Measurements from ENCODE around the gene TRIM65. TPM values are rescaled to one million over a fixed set of nuclear protein-coding genes. Genes with fewer than 3 reads are reported as not detected.

Gene TRIM65
- total RNA-seq, 1 experiment from 2014 or later, result 23.1 TPM

- H3K9me3 ChIP-seq, result no peaks in the 10 kb centered on the region
- no peaks in the 10 kb centered on the region for H3K4me1 ChIP-seq
- ChIA-PET POLR2A (no interaction called here), CTCF (interaction anchor here (0.5 kb wide), 1 partner anchor 40 kb away, joined by 3 read pairs; no protein-coding TSS in a partner anchor)
- no peak for DNase-seq
- Mint-ChIP-seq H3K27ac (ENCODE audit: unreplicated experiment) (no peak overlapping the region), H3K4me1 (ENCODE audit: low read depth, unreplicated experiment) (peaks cover 2% of the 10 kb centered on the region), H3K27me3 (ENCODE audit: insufficient read depth, unreplicated experiment) (no peaks in the 10 kb centered on the region), H3K4me3 (ENCODE audit: unreplicated experiment) (no peak overlapping the region), H3K36me3 (ENCODE audit: insufficient read depth, unreplicated experiment) (no peaks in the 10 kb centered on the region), H3K9me3 (ENCODE audit: unreplicated experiment) (no peaks in the 10 kb centered on the region)
- BruUV-seq (replicated peaks), result no TSS peak
- H3K27me3 ChIP-seq (replicated peaks; ENCODE audit: control insufficient read depth, insufficient read depth, low read length), result no peaks in the 10 kb centered on the region
- H3K36me3 ChIP-seq (ENCODE audit: control insufficient read depth, insufficient read depth, low read length), result no peaks in the 10 kb centered on the region; the same call in 1 of the 2 replicates
- no peak for TF ChIP-seq CTCF (IDR thresholded peaks at IDR 0.05; ENCODE audit: insufficient read depth in 1 of 2, low read depth in 1 of 2, low read length in 1 of 2, severe bottlenecking in 1 of 2, unreplicated experiment in 1 of 2)
- no peak overlapping the region for H3K4me3 ChIP-seq (ENCODE audit: low read depth, low read length)
- intact Hi-C loops (cut with micrococcal nuclease; ENCODE audit: unreplicated experiment), result no loop called here
Measured at GRCh38 chr17:75922173-75922961, 25.6 kb upstream of the TRIM65 start.

GRCh38 chr17:75921596-75921995 lies 24.8 kb upstream of the TRIM65 start:
- H3K9me3 Mint-ChIP-seq (ENCODE audit: unreplicated experiment), result no peaks in the 10 kb centered on the region
- H3K27ac Mint-ChIP-seq (ENCODE audit: unreplicated experiment), result no peak overlapping the region
- intact Hi-C loops (cut with micrococcal nuclease; ENCODE audit: unreplicated experiment), result no loop called here
- ChIA-PET CTCF (interaction anchor here (2.3 kb wide), 1 partner anchor 16 kb away, joined by 11 read pairs; the partner anchor contains the start of gene MRPL38), POLR2A (no interaction called here)
- no peaks in the 10 kb centered on the region for H3K9me3 ChIP-seq
- BruUV-seq (replicated peaks), result no TSS peak
- H3K4me3 Mint-ChIP-seq (ENCODE audit: unreplicated experiment), result no peak overlapping the region
- no peaks in the 10 kb centered on the region; the same call in 1 of the 2 replicates for H3K36me3 ChIP-seq (ENCODE audit: control insufficient read depth, insufficient read depth, low read length)
- no peak for TF ChIP-seq CTCF (IDR thresholded peaks at IDR 0.05; ENCODE audit: insufficient read depth in 1 of 2, low read depth in 1 of 2, low read length in 1 of 2, severe bottlenecking in 1 of 2, unreplicated experiment in 1 of 2)
- peaks cover 6% of the 10 kb centered on the region for H3K4me1 Mint-ChIP-seq (ENCODE audit: low read depth, unreplicated experiment)
- no peaks in the 10 kb centered on the region for H3K27me3 Mint-ChIP-seq (ENCODE audit: insufficient read depth, unreplicated experiment)
- no peaks in the 10 kb centered on the region for H3K27me3 ChIP-seq (replicated peaks; ENCODE audit: control insufficient read depth, insufficient read depth, low read length)
- H3K4me3 ChIP-seq (ENCODE audit: low read depth, low read length), result no peak overlapping the region
- H3K36me3 Mint-ChIP-seq (ENCODE audit: insufficient read depth, unreplicated experiment), result no peaks in the 10 kb centered on the region
- no peak for DNase-seq
- no peaks in the 10 kb centered on the region for H3K4me1 ChIP-seq

GRCh38 chr17:75920045-75920560 lies 23.4 kb upstream of the TRIM65 start:
- Histone ChIP-seq H3K27me3 (replicated peaks; ENCODE audit: control insufficient read depth, insufficient read depth, low read length) (no peaks in the 10 kb centered on the region), H3K9me3 (no peaks in the 10 kb centered on the region), H3K4me1 (no peaks in the 10 kb centered on the region), H3K36me3 (ENCODE audit: control insufficient read depth, insufficient read depth, low read length) (no peaks in the 10 kb centered on the region; the same call in 1 of the 2 replicates), H3K4me3 (ENCODE audit: low read depth, low read length) (no peak overlapping the region)
- H3K27ac Mint-ChIP-seq (ENCODE audit: unreplicated experiment), result no peak overlapping the region
- ChIA-PET CTCF (interaction anchor here (0.6 to 2.3 kb wide), 3 partner anchors 15 to 262 kb away, joined by 3 to 11 read pairs (median 3); partner anchors contain the start of gene MRPL38), POLR2A (interaction anchor here (0.5 kb wide), 1 partner anchor 26 kb away, joined by 3 read pairs; no protein-coding TSS in a partner anchor)
- no peak for TF ChIP-seq CTCF (IDR thresholded peaks at IDR 0.05; ENCODE audit: insufficient read depth in 1 of 2, low read depth in 1 of 2, low read length in 1 of 2, severe bottlenecking in 1 of 2, unreplicated experiment in 1 of 2)
- no peaks in the 10 kb centered on the region for H3K27me3 Mint-ChIP-seq (ENCODE audit: insufficient read depth, unreplicated experiment)
- BruUV-seq (replicated peaks), result no TSS peak
- H3K4me1 Mint-ChIP-seq (ENCODE audit: low read depth, unreplicated experiment), result peaks cover 6% of the 10 kb centered on the region
- no peak for DNase-seq
- no peaks in the 10 kb centered on the region for H3K9me3 Mint-ChIP-seq (ENCODE audit: unreplicated experiment)
- no peak overlapping the region for H3K4me3 Mint-ChIP-seq (ENCODE audit: unreplicated experiment)
- intact Hi-C loops (cut with micrococcal nuclease; ENCODE audit: unreplicated experiment), result no loop called here
- no peaks in the 10 kb centered on the region for H3K36me3 Mint-ChIP-seq (ENCODE audit: insufficient read depth, unreplicated experiment)
